ENCODE results near the gene PLCH1. TPM values are rescaled to one million over a fixed set of nuclear protein-coding genes. Genes with fewer than 3 reads are reported as not detected.
A peak's percentile ranks its signal among the peaks of the same experiment; 100 is the strongest.

The PLCH1 gene
- total RNA-seq, 2 donors from 2014 or later, result 12.0 to 12.4 TPM

- no peaks in the 10 kb centered on the region for H3K27me3 ChIP-seq (ENCODE audit: control insufficient read depth, insufficient read depth, low read length, poor library complexity, severe bottlenecking)
- no peaks in the 10 kb centered on the region for H3K4me1 ChIP-seq (ENCODE audit: control insufficient read depth, insufficient read depth, low read length)
- TF ChIP-seq, protein P1, sequence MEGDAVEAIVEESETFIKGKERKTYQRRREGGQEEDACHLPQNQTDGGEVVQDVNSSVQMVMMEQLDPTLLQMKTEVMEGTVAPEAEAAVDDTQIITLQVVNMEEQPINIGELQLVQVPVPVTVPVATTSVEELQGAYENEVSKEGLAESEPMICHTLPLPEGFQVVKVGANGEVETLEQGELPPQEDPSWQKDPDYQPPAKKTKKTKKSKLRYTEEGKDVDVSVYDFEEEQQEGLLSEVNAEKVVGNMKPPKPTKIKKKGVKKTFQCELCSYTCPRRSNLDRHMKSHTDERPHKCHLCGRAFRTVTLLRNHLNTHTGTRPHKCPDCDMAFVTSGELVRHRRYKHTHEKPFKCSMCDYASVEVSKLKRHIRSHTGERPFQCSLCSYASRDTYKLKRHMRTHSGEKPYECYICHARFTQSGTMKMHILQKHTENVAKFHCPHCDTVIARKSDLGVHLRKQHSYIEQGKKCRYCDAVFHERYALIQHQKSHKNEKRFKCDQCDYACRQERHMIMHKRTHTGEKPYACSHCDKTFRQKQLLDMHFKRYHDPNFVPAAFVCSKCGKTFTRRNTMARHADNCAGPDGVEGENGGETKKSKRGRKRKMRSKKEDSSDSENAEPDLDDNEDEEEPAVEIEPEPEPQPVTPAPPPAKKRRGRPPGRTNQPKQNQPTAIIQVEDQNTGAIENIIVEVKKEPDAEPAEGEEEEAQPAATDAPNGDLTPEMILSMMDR (conservative IDR thresholded peaks at IDR 0.05), result no peak
- H3K4me3 Mint-ChIP-seq, result no peak overlapping the region
- peaks cover 12% of the 10 kb centered on the region for H3K9me3 ChIP-seq (ENCODE audit: control insufficient read depth, low read length)
- H3K4me1 Mint-ChIP-seq, result peaks cover 33% of the 10 kb centered on the region
- H3K27ac ChIP-seq (ENCODE audit: low read depth, low read length), result no peak overlapping the region
- no peaks in the 10 kb centered on the region for H3K9me3 Mint-ChIP-seq
- H3K4me3 ChIP-seq (ENCODE audit: low read length), result no peak overlapping the region
- H3K27me3 Mint-ChIP-seq (ENCODE audit: insufficient read depth), result no peaks in the 10 kb centered on the region
- no peak overlapping the region for H3K27ac Mint-ChIP-seq
- H3K36me3 ChIP-seq (ENCODE audit: control insufficient read depth, insufficient read depth, low read length), result no peaks in the 10 kb centered on the region
- no peaks in the 10 kb centered on the region for H3K36me3 Mint-ChIP-seq (ENCODE audit: low read depth)
- H3K9ac ChIP-seq (ENCODE audit: extremely low read depth, low read length, poor library complexity, severe bottlenecking), result no peak overlapping the region
- DNase-seq, result no peak
Measured at GRCh38 chr3:155367506-155367905, 377.4 kb downstream of the PLCH1 start.

- Histone ChIP-seq H3K4me3 (ENCODE audit: low read length) (peak overlapping the region; percentile 5), H3K9ac (ENCODE audit: extremely low read depth, low read length, poor library complexity, severe bottlenecking) (no peak overlapping the region), H3K27me3 (ENCODE audit: control insufficient read depth, insufficient read depth, low read length, poor library complexity, severe bottlenecking) (no peaks in the 10 kb centered on the region), H3K27ac (ENCODE audit: low read depth, low read length) (no peak overlapping the region), H3K4me1 (ENCODE audit: control insufficient read depth, insufficient read depth, low read length) (no peaks in the 10 kb centered on the region), H3K9me3 (ENCODE audit: control insufficient read depth, low read length) (peaks cover 12% of the 10 kb centered on the region), H3K36me3 (ENCODE audit: control insufficient read depth, insufficient read depth, low read length) (no peaks in the 10 kb centered on the region)
- Mint-ChIP-seq H3K36me3 (ENCODE audit: low read depth) (no peaks in the 10 kb centered on the region), H3K9me3 (no peaks in the 10 kb centered on the region), H3K27ac (no peak overlapping the region), H3K27me3 (ENCODE audit: insufficient read depth) (peaks cover 10% of the 10 kb centered on the region), H3K4me3 (no peak overlapping the region), H3K4me1 (peaks cover 33% of the 10 kb centered on the region)
- TF ChIP-seq, protein P1 (conservative IDR thresholded peaks at IDR 0.05), result no peak
- no peak for DNase-seq
- 92% methylated on average over 1 of the region's 1 CpG; no CpG with 5 or more reads in 1 of the 2 experiments for WGBS, 2 experiments (ENCODE audit: insufficient coverage in 1 of 2, insufficient read length in 1 of 2)
Measured at GRCh38 chr3:155365178-155365783, 379.6 kb downstream of the PLCH1 start.

GRCh38 chr3:155364492-155364891 lies 380.4 kb downstream of the PLCH1 start:
- H3K36me3 ChIP-seq (ENCODE audit: control insufficient read depth, insufficient read depth, low read length), result no peaks in the 10 kb centered on the region
- H3K27ac ChIP-seq (ENCODE audit: low read depth, low read length), result no peak overlapping the region
- H3K4me1 Mint-ChIP-seq, result peaks cover 33% of the 10 kb centered on the region
- no peak overlapping the region for H3K27ac Mint-ChIP-seq
- no peaks in the 10 kb centered on the region for H3K4me1 ChIP-seq (ENCODE audit: control insufficient read depth, insufficient read depth, low read length)
- H3K4me3 ChIP-seq (ENCODE audit: low read length), result peak overlapping the region; percentile 5
- no peaks in the 10 kb centered on the region for H3K36me3 Mint-ChIP-seq (ENCODE audit: low read depth)
- H3K9ac ChIP-seq (ENCODE audit: extremely low read depth, low read length, poor library complexity, severe bottlenecking), result no peak overlapping the region
- no peak overlapping the region for H3K4me3 Mint-ChIP-seq
- H3K9me3 ChIP-seq (ENCODE audit: control insufficient read depth, low read length), result peaks cover 12% of the 10 kb centered on the region
- no peak for DNase-seq
- H3K27me3 ChIP-seq (ENCODE audit: control insufficient read depth, insufficient read depth, low read length, poor library complexity, severe bottlenecking), result no peaks in the 10 kb centered on the region
- peaks cover 14% of the 10 kb centered on the region for H3K27me3 Mint-ChIP-seq (ENCODE audit: insufficient read depth)
- TF ChIP-seq, protein P1 (conservative IDR thresholded peaks at IDR 0.05), result no peak
- no peaks in the 10 kb centered on the region for H3K9me3 Mint-ChIP-seq
- 95% methylated on average over 2 of the region's 2 CpGs; no CpG with 5 or more reads in 1 of the 2 experiments for WGBS, 2 experiments (ENCODE audit: insufficient coverage in 1 of 2, insufficient read length in 1 of 2)
